HUES48 (cell line): ENCODE results near the gene CMSS1.
"Not testable (repeated sequence)": the region's sequence is repeated elsewhere in the genome, so short reads cannot be mapped to it uniquely, and the experiment has no call there.

ENCODE experiments used
- H3K27ac ChIP-seq: one replicate; pipeline ENCODE4 v1.7.0; 2013; ENCODE audit warnings: low read depth, low read length, inconsistent platforms
- H3K27me3 ChIP-seq: 2 replicates; pipeline ENCODE4 v1.6.1; 2013; ENCODE audit warnings: mild to moderate bottlenecking, low read length; ENCODE audit not compliant: control insufficient read depth, insufficient read depth
- H3K36me3 ChIP-seq: 2 replicates; pipeline ENCODE4 v1.6.1; 2013; ENCODE audit warnings: low read length; ENCODE audit not compliant: control insufficient read depth, insufficient read depth
- H3K4me1 ChIP-seq: 2 replicates; pipeline ENCODE4 v1.6.1; 2013; ENCODE audit warnings: mild to moderate bottlenecking, low read length; ENCODE audit not compliant: control insufficient read depth, insufficient read depth
- H3K4me3 ChIP-seq: 2 replicates; pipeline ENCODE4 v1.5.1; 2013; ENCODE audit warnings: mild to moderate bottlenecking, low read depth, low read length
- H3K9ac ChIP-seq: 2 replicates; pipeline ENCODE4 v1.6.1; 2013; ENCODE audit warnings: mild to moderate bottlenecking, low read depth, low read length, moderate library complexity
- H3K9me3 ChIP-seq: 2 replicates; pipeline ENCODE4 v1.6.1; 2013; ENCODE audit warnings: low read length; ENCODE audit not compliant: control insufficient read depth, insufficient read depth

Gene CMSS1

DNA sequence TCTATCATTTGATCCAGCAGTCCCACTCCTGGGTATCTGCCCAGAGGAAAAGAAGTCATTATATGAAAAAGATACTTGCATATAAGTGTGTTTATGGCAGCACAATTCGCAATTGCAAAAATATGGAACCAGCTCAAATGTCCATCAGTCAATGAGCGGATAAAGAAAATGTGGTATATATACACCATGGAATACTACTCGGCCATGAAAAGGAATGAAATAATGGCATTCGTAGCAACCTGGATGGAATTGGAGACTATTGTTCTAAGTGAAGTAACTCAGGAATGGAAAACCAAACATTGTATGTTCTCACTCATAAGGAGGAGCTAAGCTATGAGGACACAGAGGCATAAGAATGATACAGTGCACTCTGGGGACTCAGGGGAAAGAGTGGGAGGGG, 24.3 kb downstream of the CMSS1 start:
- H3K27me3 ChIP-seq, H3K9ac ChIP-seq, H3K9me3 ChIP-seq, H3K4me3 ChIP-seq, H3K36me3 ChIP-seq, H3K27ac ChIP-seq: not testable (repeated sequence)
- peaks cover 26% of the 10 kb centered on the region for H3K4me1 ChIP-seq

DNA sequence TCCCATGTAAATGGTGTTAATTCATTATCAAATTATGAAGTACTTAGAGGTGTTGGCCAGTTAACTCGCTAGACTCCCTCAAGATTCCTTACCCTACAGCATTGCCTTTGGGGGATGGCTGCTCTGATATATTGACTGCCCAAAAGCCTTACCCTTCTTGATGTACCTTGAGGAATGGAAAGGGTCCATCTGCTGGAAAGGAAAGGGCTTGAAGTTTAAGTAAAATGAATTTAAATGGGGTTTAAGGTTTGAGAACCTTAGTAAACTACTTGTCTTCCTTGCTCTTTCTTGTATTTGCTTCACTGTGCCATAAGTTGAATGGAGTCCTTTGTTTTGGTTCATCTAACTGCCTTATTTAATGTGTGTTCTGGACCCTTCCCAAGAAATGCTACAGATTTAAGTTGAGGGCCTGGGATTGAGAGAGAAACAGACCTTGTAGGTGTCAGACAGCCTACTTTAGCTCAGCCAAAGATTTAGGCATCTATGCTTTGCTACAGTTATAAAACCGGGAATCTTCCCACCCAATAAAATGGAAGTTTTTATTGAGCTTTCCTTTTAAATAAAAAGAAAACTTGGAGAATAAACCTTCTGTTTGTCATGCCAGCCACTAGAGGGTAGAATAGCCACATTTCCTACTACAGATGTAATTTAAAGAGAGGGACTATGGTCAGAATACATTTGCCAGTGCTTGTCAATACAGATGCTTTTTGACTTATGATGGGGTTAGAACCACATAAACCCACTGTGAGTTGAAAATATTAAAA, 25.3 kb downstream of the CMSS1 start:
- Histone ChIP-seq H3K27ac (no peak overlapping the region), H3K9me3 (no peaks in the 10 kb centered on the region), H3K9ac (no peak overlapping the region), H3K27me3 (no peaks in the 10 kb centered on the region), H3K36me3 (no peaks in the 10 kb centered on the region), H3K4me1 (peaks cover 28% of the 10 kb centered on the region), H3K4me3 (no peak overlapping the region)

DNA sequence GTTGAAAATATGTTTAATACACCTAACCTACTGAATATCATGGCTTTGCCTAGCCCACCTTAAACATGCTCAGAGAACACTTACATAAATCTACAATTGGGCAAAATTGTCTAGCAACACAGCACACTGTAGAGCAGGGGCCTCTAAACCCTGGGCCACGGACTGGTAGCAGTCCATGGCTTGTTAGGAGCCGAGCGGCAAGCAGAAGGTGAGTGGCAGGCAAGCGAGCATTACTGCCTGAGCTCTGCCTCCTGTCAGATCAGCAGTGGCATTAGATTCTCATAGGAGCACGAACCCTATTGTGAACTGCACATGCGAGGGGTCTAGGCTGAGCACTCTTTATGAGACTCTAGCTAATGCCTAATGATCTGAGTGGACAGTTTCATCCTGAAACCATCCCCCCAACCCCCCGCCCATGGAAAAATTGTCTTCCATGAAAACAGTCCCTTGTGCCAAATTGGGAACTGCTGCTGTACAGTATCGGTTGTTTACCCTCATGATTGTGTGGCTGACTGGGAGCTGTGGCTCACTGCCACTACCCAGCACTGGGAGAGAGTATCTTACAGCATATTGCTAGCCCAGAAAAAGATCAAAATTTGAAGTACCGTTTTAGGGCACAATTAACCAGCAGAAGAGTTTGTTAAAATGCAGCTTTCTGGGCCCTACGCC, 26.1 kb downstream of the CMSS1 start:
- Histone ChIP-seq H3K9me3 (no peaks in the 10 kb centered on the region), H3K36me3 (no peaks in the 10 kb centered on the region), H3K27ac (no peak overlapping the region), H3K27me3 (no peaks in the 10 kb centered on the region), H3K9ac (no peak overlapping the region), H3K4me1 (peaks cover 28% of the 10 kb centered on the region), H3K4me3 (no peak overlapping the region)

DNA sequence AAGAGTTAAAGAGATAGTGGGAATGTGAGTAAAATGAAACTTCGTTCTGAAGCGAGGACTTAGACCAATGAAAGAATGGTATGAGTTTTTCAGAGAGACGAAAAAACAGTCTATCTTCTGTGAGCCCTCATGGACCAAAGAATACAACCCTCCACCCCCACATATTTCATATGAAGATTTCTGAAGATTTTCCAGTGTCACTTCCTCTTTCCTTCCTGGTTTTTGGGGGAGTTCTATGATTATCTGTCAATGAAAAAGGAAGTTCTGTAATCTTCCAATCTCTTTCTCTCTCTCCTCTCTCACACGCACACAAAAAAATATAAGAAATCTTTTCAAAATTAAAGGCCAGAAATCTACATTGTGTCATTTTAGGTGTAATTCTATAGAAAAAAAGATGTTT, 27.7 kb downstream of the CMSS1 start:
- Histone ChIP-seq H3K27me3 (no peaks in the 10 kb centered on the region), H3K4me1 (peaks cover 26% of the 10 kb centered on the region), H3K27ac (no peak overlapping the region), H3K36me3 (no peaks in the 10 kb centered on the region), H3K9ac (no peak overlapping the region), H3K4me3 (no peak overlapping the region), H3K9me3 (no peaks in the 10 kb centered on the region)

DNA sequence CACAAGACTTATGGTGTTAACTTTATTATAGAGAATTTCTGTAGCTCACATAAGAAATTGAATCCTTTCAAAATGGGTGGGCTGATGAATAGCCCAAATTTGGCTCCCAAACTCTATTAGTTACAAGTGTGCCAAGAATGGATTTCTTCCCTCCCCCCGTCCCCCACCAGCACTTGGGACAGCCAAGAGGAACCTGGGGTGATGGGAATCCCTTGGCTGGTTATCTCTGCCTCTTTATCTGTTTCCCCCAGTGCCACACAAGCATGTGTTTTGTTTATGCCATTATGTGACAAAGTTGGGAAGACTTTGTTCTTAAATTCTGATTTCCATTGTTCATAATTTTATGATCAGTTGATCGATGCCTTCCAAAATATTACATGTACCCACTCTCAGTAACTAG, 28.3 kb downstream of the CMSS1 start:
- Histone ChIP-seq H3K9me3 (no peaks in the 10 kb centered on the region), H3K4me3 (no peak overlapping the region), H3K4me1 (peaks cover 31% of the 10 kb centered on the region), H3K9ac (no peak overlapping the region), H3K36me3 (no peaks in the 10 kb centered on the region), H3K27me3 (no peaks in the 10 kb centered on the region), H3K27ac (no peak overlapping the region)

DNA sequence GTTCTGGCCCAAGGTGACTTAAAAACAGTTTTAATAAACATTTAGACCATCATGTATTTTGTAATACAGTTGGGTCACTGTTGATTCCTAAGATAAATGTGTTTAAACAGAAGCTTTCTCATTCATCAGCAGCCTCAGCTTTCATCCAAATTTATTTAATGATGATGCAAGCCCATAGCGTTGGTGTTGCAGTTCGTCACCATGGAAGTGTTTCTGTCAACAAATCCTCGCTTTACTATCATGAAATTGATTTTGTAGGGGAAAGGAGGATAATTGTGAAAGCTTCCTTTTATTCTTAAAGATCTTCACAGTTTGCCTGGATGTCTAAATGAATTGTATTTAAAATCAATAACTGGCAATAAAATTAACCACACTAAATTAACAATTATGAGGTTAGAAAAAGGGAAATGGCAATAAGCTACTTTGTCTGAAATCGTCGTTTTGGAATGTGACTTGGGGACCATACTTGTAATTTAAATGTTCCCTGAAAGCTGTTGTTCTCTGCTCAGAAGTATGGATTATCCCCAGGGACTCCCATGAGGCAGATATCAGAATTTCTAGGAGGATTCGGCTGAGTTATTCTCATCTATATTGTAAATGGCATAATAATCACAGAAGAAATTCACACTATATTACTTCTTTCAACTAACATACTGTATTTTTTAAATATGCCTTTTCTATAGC, 29.0 kb downstream of the CMSS1 start:
- peak overlapping the region; percentile 22 for H3K27ac ChIP-seq
- H3K9ac ChIP-seq, result no peak overlapping the region; the same call in 1 of the 2 replicates
- H3K9me3 ChIP-seq, result no peaks in the 10 kb centered on the region
- no peaks in the 10 kb centered on the region for H3K36me3 ChIP-seq
- H3K27me3 ChIP-seq, result no peaks in the 10 kb centered on the region
- no peak overlapping the region for H3K4me3 ChIP-seq
- H3K4me1 ChIP-seq, result peaks cover 31% of the 10 kb centered on the region

DNA sequence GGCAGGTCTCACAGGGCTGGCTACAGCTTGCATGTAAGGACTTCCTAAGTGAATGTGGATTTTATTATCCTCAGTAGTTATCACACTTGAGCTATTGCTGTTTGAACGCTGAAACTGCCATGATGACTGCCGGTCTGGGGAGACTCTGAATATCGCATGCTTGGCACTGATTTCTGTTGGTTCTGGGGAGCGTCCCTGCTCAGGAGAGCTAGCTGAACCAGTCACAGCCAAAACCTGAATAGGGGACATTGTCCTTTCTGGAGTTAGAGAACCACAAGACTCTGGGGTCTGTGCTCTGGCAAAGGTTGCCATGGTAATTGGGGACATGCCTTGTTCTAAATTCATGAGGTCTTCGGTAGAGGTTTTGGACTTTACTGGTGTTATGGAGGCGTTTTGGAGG, 30.8 kb downstream of the CMSS1 start:
- Histone ChIP-seq H3K27me3 (no peaks in the 10 kb centered on the region), H3K4me3 (no peak overlapping the region), H3K9ac (no peak overlapping the region), H3K27ac (no peak overlapping the region), H3K36me3 (no peaks in the 10 kb centered on the region), H3K4me1 (peaks cover 36% of the 10 kb centered on the region), H3K9me3 (no peaks in the 10 kb centered on the region)

DNA sequence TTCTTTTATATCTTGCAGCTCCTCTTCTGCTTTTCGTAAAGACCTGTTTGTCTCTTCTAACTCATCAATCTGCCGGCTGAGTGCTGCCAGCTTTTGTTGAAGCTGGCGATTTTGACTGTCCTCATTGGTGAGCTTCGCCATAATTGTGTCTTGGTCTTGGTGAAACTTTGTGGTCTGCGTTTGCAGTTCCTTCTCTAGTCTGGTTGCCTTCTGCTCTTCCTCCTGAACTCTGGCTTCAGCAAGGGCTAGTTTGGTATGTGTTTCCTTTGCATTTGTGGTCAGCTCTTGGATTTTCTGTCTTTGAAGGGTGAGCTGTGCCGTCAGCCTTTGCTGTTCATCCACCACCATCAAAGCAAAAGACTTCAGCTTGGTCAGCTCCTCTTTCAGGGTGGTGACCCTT, 32.9 kb downstream of the CMSS1 start:
- Histone ChIP-seq H3K36me3 (no peaks in the 10 kb centered on the region), H3K4me3 (no peak overlapping the region), H3K4me1 (peaks cover 49% of the 10 kb centered on the region), H3K9me3 (no peaks in the 10 kb centered on the region), H3K27ac (no peak overlapping the region), H3K9ac (no peak overlapping the region), H3K27me3 (no peaks in the 10 kb centered on the region)

DNA sequence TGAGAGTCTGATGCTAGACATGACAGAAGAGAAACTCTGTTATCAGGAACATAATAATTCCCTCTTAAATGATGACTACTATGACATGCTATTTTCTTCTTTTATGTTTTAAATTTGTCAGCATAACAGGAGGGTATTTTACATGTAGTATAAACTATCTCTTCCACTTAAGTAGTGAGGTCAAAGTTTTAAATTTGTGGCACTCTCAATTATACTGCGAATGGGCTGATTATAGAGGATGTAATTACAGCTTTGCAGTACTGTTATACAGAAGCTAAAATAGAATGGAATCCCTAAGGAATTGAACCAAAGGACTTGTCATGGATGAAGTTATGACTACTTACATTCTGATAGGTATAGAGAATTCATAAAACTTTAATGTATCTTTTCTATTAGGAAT, 34.3 kb downstream of the CMSS1 start:
- Histone ChIP-seq H3K4me1 (peaks cover 37% of the 10 kb centered on the region), H3K27ac (no peak overlapping the region), H3K4me3 (no peak overlapping the region), H3K36me3 (no peaks in the 10 kb centered on the region), H3K9me3 (no peaks in the 10 kb centered on the region), H3K9ac (no peak overlapping the region), H3K27me3 (no peaks in the 10 kb centered on the region)

DNA sequence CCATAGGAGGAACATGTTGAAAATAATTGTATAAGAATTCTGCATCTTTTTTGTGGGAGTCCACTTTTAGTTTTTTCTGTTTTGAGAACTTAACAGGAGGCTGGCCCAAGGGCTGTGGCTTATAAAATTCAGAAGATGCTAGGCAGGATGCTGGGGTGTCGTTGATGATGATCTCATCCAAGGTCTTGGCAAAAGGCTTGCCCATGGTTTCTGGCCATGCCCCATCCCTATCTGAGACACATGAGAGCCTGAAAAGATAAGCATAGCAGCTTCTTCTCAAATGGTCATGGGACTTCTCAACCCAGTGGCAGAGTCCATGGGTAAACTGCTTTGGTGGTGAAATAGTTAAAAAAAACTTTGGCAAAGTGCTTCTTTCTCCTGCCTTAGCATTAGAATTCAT, 35.2 kb downstream of the CMSS1 start:
- Histone ChIP-seq H3K4me1 (peaks cover 36% of the 10 kb centered on the region), H3K9ac (no peak overlapping the region), H3K27ac (no peak overlapping the region), H3K36me3 (no peaks in the 10 kb centered on the region), H3K27me3 (no peaks in the 10 kb centered on the region), H3K4me3 (no peak overlapping the region), H3K9me3 (no peaks in the 10 kb centered on the region)

DNA sequence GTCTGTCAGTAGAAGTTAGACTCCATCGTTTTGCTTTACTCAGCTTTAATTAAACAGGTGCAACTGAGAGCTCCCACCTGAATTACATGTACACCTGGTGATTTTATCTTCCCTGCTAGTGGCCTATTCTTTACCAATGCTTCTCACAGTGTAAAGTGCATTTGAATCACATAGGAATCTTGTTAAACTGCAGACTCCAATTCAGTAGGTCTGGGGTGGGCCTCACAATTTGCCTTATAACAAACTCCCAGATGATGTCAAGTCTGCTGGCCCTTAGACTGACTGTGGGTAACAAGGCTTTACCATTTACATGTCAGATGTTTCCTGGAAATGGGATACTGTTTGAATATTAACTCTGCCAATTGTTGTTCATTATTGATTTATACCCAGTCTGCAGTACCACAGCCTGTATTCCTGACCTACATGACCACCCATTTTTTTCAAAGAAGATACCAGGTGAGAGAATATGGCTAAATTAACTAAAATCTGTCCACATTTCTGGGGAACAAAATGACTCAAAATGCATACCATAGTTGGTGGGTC, 37.2 kb downstream of the CMSS1 start:
- peak overlapping the region; percentile 2 for H3K27ac ChIP-seq

More for the DNA sequence above, 37.2 kb downstream of the CMSS1 start:
- Histone ChIP-seq H3K4me3 (no peak overlapping the region), H3K4me1 (peaks cover 36% of the 10 kb centered on the region), H3K36me3 (no peaks in the 10 kb centered on the region), H3K27me3 (no peaks in the 10 kb centered on the region), H3K9ac (no peak overlapping the region), H3K9me3 (no peaks in the 10 kb centered on the region)
